ENCODE results near the gene LUZP4. TPM values are rescaled to one million over a fixed set of nuclear protein-coding genes. Genes with fewer than 3 reads are reported as not detected.

Gene LUZP4, protein sequence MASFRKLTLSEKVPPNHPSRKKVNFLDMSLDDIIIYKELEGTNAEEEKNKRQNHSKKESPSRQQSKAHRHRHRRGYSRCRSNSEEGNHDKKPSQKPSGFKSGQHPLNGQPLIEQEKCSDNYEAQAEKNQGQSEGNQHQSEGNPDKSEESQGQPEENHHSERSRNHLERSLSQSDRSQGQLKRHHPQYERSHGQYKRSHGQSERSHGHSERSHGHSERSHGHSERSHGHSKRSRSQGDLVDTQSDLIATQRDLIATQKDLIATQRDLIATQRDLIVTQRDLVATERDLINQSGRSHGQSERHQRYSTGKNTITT
- not detected in 5 replicates for total RNA-seq (2022; extraction: Qiagen RNA extraction)

DNA sequence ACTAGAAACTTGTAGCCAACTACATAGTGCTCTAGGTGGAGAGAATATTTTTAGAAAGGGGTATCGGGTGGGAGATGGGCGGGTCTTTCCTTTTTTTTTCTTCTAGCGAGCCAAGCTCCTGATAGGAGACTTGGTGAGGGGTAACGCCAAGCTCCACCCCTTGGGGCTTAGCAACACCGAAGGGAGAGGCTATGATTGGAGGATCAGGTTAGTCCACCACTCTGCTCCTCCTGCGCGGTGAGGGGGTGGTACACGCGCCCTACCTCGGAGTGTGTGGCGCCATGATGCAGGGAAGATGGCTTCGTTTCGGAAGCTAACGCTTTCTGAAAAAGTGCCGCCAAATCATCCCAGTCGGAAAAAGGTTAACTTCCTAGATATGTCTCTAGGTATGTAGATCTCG lies at the start of gene LUZP4:
Gene LUZP4, plus strand, starts transcription at position 251 of the 400 bp plus-strand sequence. Its CDS starts 45 bp downstream, at position 296.

Other genes with a start within 250 kb of the LUZP4 start
- not detected in 5 replicates for gene RBMXL3, start 100.3 kb upstream of the LUZP4 start, total RNA-seq (2022; extraction: Qiagen RNA extraction)
- 0.02 to 0.05 TPM (median 0.02 TPM) in 4 of 5 replicates, not detected in the other for gene LRCH2, start 55.6 kb upstream of the LUZP4 start, total RNA-seq (2022; extraction: Qiagen RNA extraction)